Neural cell (in vitro differentiated cells): ENCODE results near the gene EEIG1. TPM values are rescaled to one million over a fixed set of nuclear protein-coding genes. Genes with fewer than 3 reads are reported as not detected.
"Not testable (repeated sequence)": the region's sequence is repeated elsewhere in the genome, so short reads cannot be mapped to it uniquely, and the experiment has no call there.

Source experiments
- H2AFZ ChIP-seq: fragments of 200-600, 300-800 bp; sonication (generic), shearing (Covaris generic); 2 replicates; pipeline ENCODE4 v1.6.0; 2014; ENCODE audit warnings: low read depth, mild to moderate bottlenecking, antibody characterized with exemption, low read length, moderate library complexity
- H3F3A ChIP-seq: fragments of 200-600 bp; shearing (Covaris generic); 2 replicates; pipeline ENCODE4 v1.6.1; 2016; ENCODE audit warnings: mild to moderate bottlenecking, moderate library complexity, mixed read lengths, antibody characterized with exemption, low read length; ENCODE audit not compliant: insufficient read depth, poor library complexity, severe bottlenecking
- H3K27ac ChIP-seq: fragments of 200-600, 300-800 bp; sonication (generic), shearing (Covaris generic); 2 replicates; pipeline ENCODE4 v1.5.1; 2014; ENCODE audit warnings: mild to moderate bottlenecking, low read length, moderate library complexity
- H3K27me3 ChIP-seq: fragments of 300-800, 200-600 bp; sonication (generic), shearing (Covaris generic); 2 replicates; pipeline ENCODE4 v1.6.0; 2014; ENCODE audit warnings: mild to moderate bottlenecking, low read depth, low read length, moderate library complexity; ENCODE audit not compliant: insufficient read depth
- H3K36me3 ChIP-seq: fragments of 300-800, 200-600 bp; sonication (generic), shearing (Covaris generic); 2 replicates; pipeline ENCODE4 v1.5.1; 2014; ENCODE audit warnings: mild to moderate bottlenecking, antibody characterized with exemption, low read length, moderate library complexity; ENCODE audit not compliant: insufficient read depth
- H3K4me2 ChIP-seq: fragments of 300-800, 200-600 bp; sonication (generic), shearing (Covaris generic); 2 replicates; pipeline ENCODE4 v1.6.0; 2014; ENCODE audit warnings: mild to moderate bottlenecking, low read length
- H3K4me3 ChIP-seq: fragments of 300-800, 200-600 bp; sonication (generic), shearing (Covaris generic); 2 replicates; pipeline ENCODE4 v1.5.1; 2014; ENCODE audit warnings: mild to moderate bottlenecking, low read length, moderate library complexity
- H3K79me2 ChIP-seq: fragments of 200-600 bp; shearing (Covaris generic); replicated peaks from 2 replicates; pipeline ENCODE4 v1.6.0; 2014; ENCODE audit warnings: mild to moderate bottlenecking, low read length, moderate library complexity; ENCODE audit not compliant: insufficient read depth
- H3K9ac ChIP-seq: fragments of 300-800, 200-600 bp; sonication (generic), shearing (Covaris generic); 2 replicates; pipeline ENCODE4 v1.6.1; 2016; ENCODE audit warnings: mild to moderate bottlenecking, low read length, mixed read lengths
- H3K9me2 ChIP-seq: fragments of 200-600 bp; shearing (Covaris generic); 2 replicates; pipeline ENCODE4 v1.6.1; 2016; ENCODE audit warnings: mild to moderate bottlenecking, low read length, mixed read lengths; ENCODE audit not compliant: insufficient read depth
- H3K9me3 ChIP-seq: fragments of 200-600, 300-800 bp; sonication (generic), shearing (Covaris generic); 2 replicates; pipeline ENCODE4 v1.6.1; 2016; ENCODE audit warnings: mild to moderate bottlenecking, mixed run types, low read length, moderate library complexity, mixed read lengths
- H4K20me1 ChIP-seq: fragments of 200-600 bp; shearing (Covaris generic); 2 replicates; pipeline ENCODE4 v1.6.1; 2016; ENCODE audit warnings: mild to moderate bottlenecking, mixed run types; ENCODE audit not compliant: insufficient read depth
- EP300 ChIP-seq: fragments of 450-650 bp; conservative IDR thresholded peaks from 2 replicates; pipeline ENCODE4 v1.6.1; 2014; ENCODE audit warnings: antibody characterized with exemption, mild to moderate bottlenecking, moderate library complexity; ENCODE audit not compliant: poor library complexity, severe bottlenecking
- EZH2 ChIP-seq: fragments of 200-600, 300-800 bp; shearing (Covaris generic), sonication (generic); IDR thresholded peaks from 2 replicates; pipeline ENCODE4 v1.6.1; 2014; ENCODE audit warnings: antibody characterized with exemption, low read length, borderline replicate concordance, mild to moderate bottlenecking; ENCODE audit not compliant: insufficient read depth, poor library complexity, severe bottlenecking
- MXI1 ChIP-seq: fragments of 450-650 bp; conservative IDR thresholded peaks from 2 replicates; pipeline ENCODE4 v1.6.1; 2014; ENCODE audit warnings: antibody characterized with exemption, mild to moderate bottlenecking; ENCODE audit not compliant: poor library complexity, severe bottlenecking
- POLR2AphosphoS5 ChIP-seq: IDR thresholded peaks from 2 replicates; pipeline ENCODE4 v1.6.1; 2012
- RAD21 ChIP-seq: fragments of 450-650 bp; conservative IDR thresholded peaks from 2 replicates; pipeline ENCODE4 v1.6.1; 2014; ENCODE audit warnings: antibody characterized with exemption, mild to moderate bottlenecking, moderate library complexity
- SMC3 ChIP-seq: fragments of 450-650 bp; conservative IDR thresholded peaks from 2 replicates; pipeline ENCODE4 v1.6.1; 2014; ENCODE audit warnings: antibody characterized with exemption, mild to moderate bottlenecking, moderate library complexity; ENCODE audit not compliant: poor library complexity
- TAF1 ChIP-seq: IDR thresholded peaks from 2 replicates; pipeline ENCODE4 v1.6.1; 2012; ENCODE audit warnings: low read depth
- polyA plus RNA-seq: library from polyadenylated mRNA; depleted of rRNA; stranded (reverse); fragments of >200 nt; gene quantifications from 2 replicates; pipeline ENCODE4 v1.2.3, GENCODE V29; 2014
- TF ChIP-seq, protein P1 (sequence below): IDR thresholded peaks from 2 replicates; pipeline ENCODE4 v1.6.1; 2012; ENCODE audit warnings: borderline replicate concordance
- TF ChIP-seq, protein P2 (sequence below): fragments of 450-650 bp; IDR thresholded peaks from 2 replicates; pipeline ENCODE4 v1.5.1; 2014; ENCODE audit warnings: antibody characterized with exemption, mild to moderate bottlenecking, moderate library complexity; ENCODE audit not compliant: poor library complexity, severe bottlenecking

EEIG1 gene
- polyA plus RNA-seq, 1 donor from 2014 or later: 6.7 TPM

DNA sequence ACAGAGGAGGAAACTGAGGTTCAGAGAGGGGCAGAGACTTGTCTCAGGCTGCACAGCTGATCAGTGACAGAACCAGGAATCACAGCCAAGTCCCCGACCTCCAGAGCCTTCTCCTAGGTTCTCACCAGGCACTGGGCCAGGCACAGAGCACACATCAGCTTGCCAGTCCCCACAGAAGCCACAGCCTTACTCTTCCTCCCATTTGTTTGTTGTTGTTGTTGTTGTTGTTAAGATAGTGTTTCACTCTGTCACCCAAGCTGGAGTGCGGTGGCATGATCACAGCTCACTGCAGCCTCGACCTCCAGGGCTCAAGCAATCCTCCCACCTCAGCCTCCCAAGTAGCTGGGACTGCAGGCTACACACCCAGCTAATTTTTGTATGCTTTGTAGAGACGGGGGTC lies 44.9 kb upstream of the EEIG1 start:
- no peaks in the 10 kb centered on the region for H3F3A ChIP-seq
- H3K9me3 ChIP-seq: no peaks in the 10 kb centered on the region
- H4K20me1 ChIP-seq: no peaks in the 10 kb centered on the region
- TF ChIP-seq EP300 (no peak), POLR2AphosphoS5 (no peak), RAD21 (no peak), EZH2 (no peak), MXI1 (no peak), SMC3 (no peak), TAF1 (no peak)
- TF ChIP-seq, protein P1, sequence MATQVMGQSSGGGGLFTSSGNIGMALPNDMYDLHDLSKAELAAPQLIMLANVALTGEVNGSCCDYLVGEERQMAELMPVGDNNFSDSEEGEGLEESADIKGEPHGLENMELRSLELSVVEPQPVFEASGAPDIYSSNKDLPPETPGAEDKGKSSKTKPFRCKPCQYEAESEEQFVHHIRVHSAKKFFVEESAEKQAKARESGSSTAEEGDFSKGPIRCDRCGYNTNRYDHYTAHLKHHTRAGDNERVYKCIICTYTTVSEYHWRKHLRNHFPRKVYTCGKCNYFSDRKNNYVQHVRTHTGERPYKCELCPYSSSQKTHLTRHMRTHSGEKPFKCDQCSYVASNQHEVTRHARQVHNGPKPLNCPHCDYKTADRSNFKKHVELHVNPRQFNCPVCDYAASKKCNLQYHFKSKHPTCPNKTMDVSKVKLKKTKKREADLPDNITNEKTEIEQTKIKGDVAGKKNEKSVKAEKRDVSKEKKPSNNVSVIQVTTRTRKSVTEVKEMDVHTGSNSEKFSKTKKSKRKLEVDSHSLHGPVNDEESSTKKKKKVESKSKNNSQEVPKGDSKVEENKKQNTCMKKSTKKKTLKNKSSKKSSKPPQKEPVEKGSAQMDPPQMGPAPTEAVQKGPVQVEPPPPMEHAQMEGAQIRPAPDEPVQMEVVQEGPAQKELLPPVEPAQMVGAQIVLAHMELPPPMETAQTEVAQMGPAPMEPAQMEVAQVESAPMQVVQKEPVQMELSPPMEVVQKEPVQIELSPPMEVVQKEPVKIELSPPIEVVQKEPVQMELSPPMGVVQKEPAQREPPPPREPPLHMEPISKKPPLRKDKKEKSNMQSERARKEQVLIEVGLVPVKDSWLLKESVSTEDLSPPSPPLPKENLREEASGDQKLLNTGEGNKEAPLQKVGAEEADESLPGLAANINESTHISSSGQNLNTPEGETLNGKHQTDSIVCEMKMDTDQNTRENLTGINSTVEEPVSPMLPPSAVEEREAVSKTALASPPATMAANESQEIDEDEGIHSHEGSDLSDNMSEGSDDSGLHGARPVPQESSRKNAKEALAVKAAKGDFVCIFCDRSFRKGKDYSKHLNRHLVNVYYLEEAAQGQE: no peak
- TF ChIP-seq, protein P2, sequence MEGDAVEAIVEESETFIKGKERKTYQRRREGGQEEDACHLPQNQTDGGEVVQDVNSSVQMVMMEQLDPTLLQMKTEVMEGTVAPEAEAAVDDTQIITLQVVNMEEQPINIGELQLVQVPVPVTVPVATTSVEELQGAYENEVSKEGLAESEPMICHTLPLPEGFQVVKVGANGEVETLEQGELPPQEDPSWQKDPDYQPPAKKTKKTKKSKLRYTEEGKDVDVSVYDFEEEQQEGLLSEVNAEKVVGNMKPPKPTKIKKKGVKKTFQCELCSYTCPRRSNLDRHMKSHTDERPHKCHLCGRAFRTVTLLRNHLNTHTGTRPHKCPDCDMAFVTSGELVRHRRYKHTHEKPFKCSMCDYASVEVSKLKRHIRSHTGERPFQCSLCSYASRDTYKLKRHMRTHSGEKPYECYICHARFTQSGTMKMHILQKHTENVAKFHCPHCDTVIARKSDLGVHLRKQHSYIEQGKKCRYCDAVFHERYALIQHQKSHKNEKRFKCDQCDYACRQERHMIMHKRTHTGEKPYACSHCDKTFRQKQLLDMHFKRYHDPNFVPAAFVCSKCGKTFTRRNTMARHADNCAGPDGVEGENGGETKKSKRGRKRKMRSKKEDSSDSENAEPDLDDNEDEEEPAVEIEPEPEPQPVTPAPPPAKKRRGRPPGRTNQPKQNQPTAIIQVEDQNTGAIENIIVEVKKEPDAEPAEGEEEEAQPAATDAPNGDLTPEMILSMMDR: no peak
- H3K9ac ChIP-seq: no peak overlapping the region
- no peak overlapping the region for H2AFZ ChIP-seq
- no peaks in the 10 kb centered on the region for H3K9me2 ChIP-seq
- H3K4me2 ChIP-seq: no peak overlapping the region
- no peaks in the 10 kb centered on the region for H3K36me3 ChIP-seq
- H3K27me3 ChIP-seq: no peaks in the 10 kb centered on the region
- no peak overlapping the region for H3K4me3 ChIP-seq
- H3K79me2 ChIP-seq: no peaks in the 10 kb centered on the region
- H3K27ac ChIP-seq: no peak overlapping the region

DNA sequence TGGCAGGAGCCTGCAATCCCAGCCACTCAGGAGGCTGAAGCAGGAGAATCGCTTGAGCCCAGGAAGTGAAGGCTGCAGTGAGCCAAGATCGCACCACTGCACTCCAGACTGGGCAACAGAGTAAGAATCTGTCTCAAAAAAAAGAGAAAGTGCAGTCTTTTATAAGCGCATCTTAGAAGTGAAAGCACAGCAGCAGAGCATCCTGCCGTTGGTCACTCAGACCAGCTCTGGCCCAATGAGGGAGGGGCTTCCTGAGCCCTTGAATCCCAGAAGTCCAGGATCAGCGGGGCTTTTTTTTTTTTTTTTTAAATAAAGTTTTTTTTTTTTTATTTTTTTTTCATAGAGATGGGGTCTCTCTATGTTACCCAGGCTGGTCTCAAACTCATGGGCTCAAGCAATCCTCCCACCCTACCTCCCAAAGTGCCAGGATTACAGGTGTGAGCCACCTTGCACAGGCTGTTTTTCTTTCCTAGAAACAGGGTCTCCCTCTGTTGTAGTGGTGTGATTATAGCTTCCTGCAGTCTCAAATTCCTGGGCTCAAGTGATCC lies 44.0 kb upstream of the EEIG1 start:
- no peaks in the 10 kb centered on the region for H3K27me3 ChIP-seq
- TF ChIP-seq EP300: no peak
- TF ChIP-seq SMC3: no peak
- TF ChIP-seq RAD21: no peak
- TF ChIP-seq POLR2AphosphoS5: no peak
- TF ChIP-seq MXI1: no peak
- TF ChIP-seq, protein P1: no peak
- no peaks in the 10 kb centered on the region for H3F3A ChIP-seq
- no peak overlapping the region for H3K4me2 ChIP-seq
- H4K20me1 ChIP-seq: no peaks in the 10 kb centered on the region
- no peaks in the 10 kb centered on the region for H3K36me3 ChIP-seq
- H3K27ac ChIP-seq: no peak overlapping the region
- no peaks in the 10 kb centered on the region for H3K9me3 ChIP-seq
- no peaks in the 10 kb centered on the region for H3K9me2 ChIP-seq
- no peak overlapping the region for H3K9ac ChIP-seq
- H3K79me2 ChIP-seq: no peaks in the 10 kb centered on the region
- H2AFZ ChIP-seq: no peak overlapping the region
- no peak overlapping the region for H3K4me3 ChIP-seq

DNA sequence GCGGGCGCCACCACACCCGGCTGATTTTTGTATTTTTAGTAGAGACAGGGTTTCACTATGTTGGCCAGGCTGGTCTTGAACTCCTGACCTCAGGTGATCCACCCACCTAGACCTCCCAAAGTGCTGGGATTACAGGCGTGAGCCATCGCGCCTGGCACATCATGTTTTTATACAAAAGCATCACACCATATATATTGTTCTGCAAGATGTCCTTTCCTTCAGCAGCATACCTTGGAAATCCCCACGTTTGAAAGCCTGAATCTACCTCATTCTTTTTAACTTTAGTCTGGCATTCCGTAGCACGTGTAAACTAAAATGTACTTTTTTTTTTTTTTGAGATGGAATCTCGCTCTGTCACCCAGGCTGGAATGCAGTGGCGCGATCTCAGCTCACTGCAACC lies 42.9 kb upstream of the EEIG1 start:
- H3K9me3 ChIP-seq, H3K27ac ChIP-seq, H3K9ac ChIP-seq, H3K4me2 ChIP-seq, H4K20me1 ChIP-seq, H3F3A ChIP-seq, H3K9me2 ChIP-seq, H2AFZ ChIP-seq, H3K36me3 ChIP-seq, H3K79me2 ChIP-seq, H3K4me3 ChIP-seq, H3K27me3 ChIP-seq: not testable (repeated sequence)
